Duodenal mucosa (tissue), 2 donors: ENCODE results near the gene COL4A6.
"Not testable (repeated sequence)": the region's sequence is repeated elsewhere in the genome, so short reads cannot be mapped to it uniquely, and the experiment has no call there.

Source experiments
- H3K27ac ChIP-seq: one replicate; pipeline ENCODE4 v1.7.0; 2013; ENCODE audit warnings: low read depth, low read length
- H3K27me3 ChIP-seq, 2 donors: one replicate each; pipeline ENCODE4 v1.7.0; 2013; ENCODE audit warnings: low read length in 2 of 2, control low read depth in 1 of 2; ENCODE audit not compliant: insufficient read depth in 2 of 2, control insufficient read depth in 1 of 2
- H3K36me3 ChIP-seq, 2 donors: one replicate each; pipeline ENCODE4 v1.7.0; 2013; ENCODE audit warnings: low read length in 2 of 2, control low read depth in 1 of 2; ENCODE audit not compliant: insufficient read depth in 2 of 2, control insufficient read depth in 1 of 2
- H3K4me1 ChIP-seq, 2 donors: one replicate each; pipeline ENCODE4 v1.7.0; 2013; ENCODE audit warnings: low read length in 2 of 2, control low read depth in 1 of 2; ENCODE audit not compliant: insufficient read depth in 2 of 2, control insufficient read depth in 1 of 2
- H3K4me3 ChIP-seq, 2 donors: one replicate each; pipeline ENCODE4 v1.7.0; 2013; ENCODE audit warnings: low read length in 2 of 2, low read depth in 1 of 2
- H3K9ac ChIP-seq, 2 donors: one replicate each; pipeline ENCODE4 v1.7.0; 2013; ENCODE audit warnings: low read length in 2 of 2, low read depth in 1 of 2
- H3K9me3 ChIP-seq, 2 donors: one replicate each; pipeline ENCODE4 v1.7.0; 2013; ENCODE audit warnings: low read length in 2 of 2, control low read depth in 1 of 2; ENCODE audit not compliant: control insufficient read depth in 1 of 2

The COL4A6 gene

GRCh38 chrX:108375591-108375990 lies 62.6 kb downstream of the COL4A6 start:
- not testable (repeated sequence) for H3K4me1 ChIP-seq, H3K4me3 ChIP-seq, H3K9me3 ChIP-seq, H3K27ac ChIP-seq, H3K36me3 ChIP-seq, H3K9ac ChIP-seq, H3K27me3 ChIP-seq

GRCh38 chrX:108366644-108367406 lies 71.4 kb downstream of the COL4A6 start:
- no peak overlapping the region for H3K4me3 ChIP-seq
- no peaks in the 10 kb centered on the region for H3K36me3 ChIP-seq
- H3K4me1 ChIP-seq: peaks cover 0 to 6% of the 10 kb centered on the region in 2 donors
- no peak overlapping the region for H3K27ac ChIP-seq
- H3K27me3 ChIP-seq: no peaks in the 10 kb centered on the region
- H3K9ac ChIP-seq: no peak overlapping the region
- H3K9me3 ChIP-seq: no peaks in the 10 kb centered on the region

- Histone ChIP-seq H3K9ac (no peak overlapping the region), H3K27me3 (no peaks in the 10 kb centered on the region), H3K4me3 (no peak overlapping the region), H3K27ac (no peak overlapping the region), H3K4me1 (peaks cover 0 to 8% of the 10 kb centered on the region in 2 donors), H3K9me3 (no peaks in the 10 kb centered on the region), H3K36me3 (no peaks in the 10 kb centered on the region)
Observed at GRCh38 chrX:108362026-108362425, 76.2 kb downstream of the COL4A6 start.

GRCh38 chrX:108361316-108361715 lies 76.9 kb downstream of the COL4A6 start:
- Histone ChIP-seq H3K27ac (no peak overlapping the region), H3K27me3 (no peaks in the 10 kb centered on the region), H3K9ac (no peak overlapping the region), H3K9me3 (no peaks in the 10 kb centered on the region), H3K4me1 (peaks cover 0 to 8% of the 10 kb centered on the region in 2 donors), H3K4me3 (no peak overlapping the region), H3K36me3 (no peaks in the 10 kb centered on the region)

GRCh38 chrX:108359806-108360602 lies 78.2 kb downstream of the COL4A6 start:
- Histone ChIP-seq H3K9me3 (no peaks in the 10 kb centered on the region), H3K4me3 (no peak overlapping the region), H3K36me3 (no peaks in the 10 kb centered on the region), H3K4me1 (peaks cover 0 to 8% of the 10 kb centered on the region in 2 donors), H3K9ac (no peak overlapping the region), H3K27me3 (no peaks in the 10 kb centered on the region), H3K27ac (no peak overlapping the region)

GRCh38 chrX:108353452-108353851 lies 84.8 kb downstream of the COL4A6 start:
- Histone ChIP-seq H3K27me3 (no peaks in the 10 kb centered on the region), H3K9ac (no peak overlapping the region), H3K4me3 (no peak overlapping the region), H3K27ac (no peak overlapping the region), H3K36me3 (no peaks in the 10 kb centered on the region), H3K4me1 (no peaks in the 10 kb centered on the region), H3K9me3 (no peaks in the 10 kb centered on the region)

GRCh38 chrX:108349210-108349609 lies 89.0 kb downstream of the COL4A6 start:
- H3K9ac ChIP-seq: no peak overlapping the region
- no peaks in the 10 kb centered on the region for H3K27me3 ChIP-seq
- no peaks in the 10 kb centered on the region for H3K4me1 ChIP-seq
- no peaks in the 10 kb centered on the region for H3K36me3 ChIP-seq
- H3K27ac ChIP-seq: no peak overlapping the region
- H3K9me3 ChIP-seq: no peaks in the 10 kb centered on the region
- H3K4me3 ChIP-seq: no peak overlapping the region

- Histone ChIP-seq H3K9me3 (no peaks in the 10 kb centered on the region), H3K4me1 (no peaks in the 10 kb centered on the region), H3K4me3 (no peak overlapping the region), H3K27me3 (no peaks in the 10 kb centered on the region), H3K36me3 (no peaks in the 10 kb centered on the region), H3K27ac (no peak overlapping the region), H3K9ac (no peak overlapping the region)
Observed at GRCh38 chrX:108348525-108348924, 89.7 kb downstream of the COL4A6 start.

- Histone ChIP-seq H3K4me3 (no peak overlapping the region), H3K9me3 (no peaks in the 10 kb centered on the region), H3K9ac (no peak overlapping the region), H3K4me1 (no peaks in the 10 kb centered on the region), H3K36me3 (no peaks in the 10 kb centered on the region), H3K27ac (no peak overlapping the region), H3K27me3 (no peaks in the 10 kb centered on the region)
Observed at GRCh38 chrX:108347800-108348199, 90.4 kb downstream of the COL4A6 start.

GRCh38 chrX:108344216-108344615 lies 94.0 kb downstream of the COL4A6 start:
- no peaks in the 10 kb centered on the region for H3K9me3 ChIP-seq
- no peak overlapping the region for H3K27ac ChIP-seq
- H3K9ac ChIP-seq: no peak overlapping the region
- no peak overlapping the region for H3K4me3 ChIP-seq
- H3K36me3 ChIP-seq: no peaks in the 10 kb centered on the region
- H3K4me1 ChIP-seq: no peaks in the 10 kb centered on the region
- no peaks in the 10 kb centered on the region for H3K27me3 ChIP-seq
